Parathyroid adenoma (tissue), 2 donors: ENCODE results near the gene OR6B1.
"Not testable (repeated sequence)": the region's sequence is repeated elsewhere in the genome, so short reads cannot be mapped to it uniquely, and the experiment has no call there.

Experiments used
- H2AFZ ChIP-seq: fragments of 300-600 bp; sonication (generic); one replicate; pipeline ENCODE4 v1.7.0; 2017; ENCODE audit warnings: antibody characterized with exemption, mild to moderate bottlenecking
- H3K27ac ChIP-seq: fragments of 300-600 bp; sonication (generic); one replicate; pipeline ENCODE4 v1.7.0; 2017
- H3K27me3 ChIP-seq: fragments of 300-600 bp; sonication (generic); one replicate; pipeline ENCODE4 v1.7.0; 2017; ENCODE audit warnings: low read length; ENCODE audit not compliant: control insufficient read depth, insufficient read depth
- H3K36me3 ChIP-seq: fragments of 300-600 bp; sonication (generic); one replicate; pipeline ENCODE4 v1.7.0; 2017; ENCODE audit warnings: low read length; ENCODE audit not compliant: control insufficient read depth, insufficient read depth
- H3K4me1 ChIP-seq: fragments of 300-600 bp; sonication (generic); one replicate; pipeline ENCODE4 v1.7.0; 2017; ENCODE audit warnings: control low read depth
- H3K4me2 ChIP-seq: fragments of 300-600 bp; sonication (generic); one replicate; pipeline ENCODE4 v1.7.0; 2017; ENCODE audit warnings: low read length
- H3K4me3 ChIP-seq: fragments of 300-600 bp; sonication (generic); one replicate; pipeline ENCODE4 v1.7.0; 2017; ENCODE audit warnings: low read depth, low read length
- H3K79me2 ChIP-seq: fragments of 300-600 bp; sonication (generic); one replicate; pipeline ENCODE4 v1.7.0; 2017; ENCODE audit warnings: control low read depth
- H3K9ac ChIP-seq: fragments of 300-600 bp; sonication (generic); one replicate; pipeline ENCODE4 v1.7.0; 2017; ENCODE audit warnings: mild to moderate bottlenecking
- H3K9me3 ChIP-seq: fragments of 300-600 bp; sonication (generic); one replicate; pipeline ENCODE4 v1.7.0; 2017; ENCODE audit warnings: low read length; ENCODE audit not compliant: control insufficient read depth
- CTCF ChIP-seq: fragments of 300-600 bp; sonication (generic); IDR thresholded peaks from one replicate; pipeline ENCODE4 v1.7.0; 2017; ENCODE audit warnings: antibody characterized with exemption, mild to moderate bottlenecking
- donor health status: primary hyperparathyroidism.

The OR6B1 gene

GRCh38 chr7:144037414-144038035 is 37.4 kb downstream of the OR6B1 start:
- Histone ChIP-seq H3K4me1 (no peaks in the 10 kb centered on the region), H2AFZ (no peak overlapping the region), H3K9me3 (no peaks in the 10 kb centered on the region), H3K27ac (no peak overlapping the region), H3K36me3 (no peaks in the 10 kb centered on the region), H3K79me2 (no peaks in the 10 kb centered on the region), H3K9ac (no peak overlapping the region), H3K4me3 (no peak overlapping the region), H3K4me2 (no peak overlapping the region), H3K27me3 (no peaks in the 10 kb centered on the region)
- TF ChIP-seq CTCF: no peak

GRCh38 chr7:144038887-144039286 is 38.8 kb downstream of the OR6B1 start:
- no peak overlapping the region for H3K4me3 ChIP-seq
- no peaks in the 10 kb centered on the region for H3K79me2 ChIP-seq
- no peaks in the 10 kb centered on the region for H3K27me3 ChIP-seq
- no peak overlapping the region for H3K4me2 ChIP-seq
- no peaks in the 10 kb centered on the region for H3K9me3 ChIP-seq
- H3K36me3 ChIP-seq: no peaks in the 10 kb centered on the region
- no peaks in the 10 kb centered on the region for H3K4me1 ChIP-seq
- H3K27ac ChIP-seq: no peak overlapping the region
- H2AFZ ChIP-seq: no peak overlapping the region
- no peak for TF ChIP-seq CTCF
- H3K9ac ChIP-seq: no peak overlapping the region

DNA sequence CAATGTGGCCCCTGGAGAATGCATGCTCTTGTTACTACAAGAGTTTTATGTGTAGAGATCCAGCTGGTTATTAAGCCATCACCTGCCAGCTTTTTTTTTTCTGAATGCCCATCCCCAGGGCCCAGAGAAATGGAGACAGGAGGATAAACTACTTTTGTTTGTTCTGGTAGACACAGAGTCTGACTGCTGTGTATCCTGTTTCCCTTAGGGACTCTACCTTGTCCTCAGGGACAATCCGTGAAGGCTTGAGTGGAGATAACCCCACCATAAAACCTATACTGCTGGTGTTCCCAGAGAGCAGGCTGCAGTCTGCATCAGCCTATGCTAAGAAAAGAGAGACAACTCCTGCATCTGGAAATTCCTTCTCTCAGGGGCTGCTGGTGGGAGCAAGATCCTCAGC is 48.5 kb downstream of the OR6B1 start, which contains the start of gene OR2A5:
TSS of gene OR2A5 (plus strand) at position 301 of the 400 bp plus-strand sequence. CDS start 1,454 bp downstream, outside the sequence.
- Histone ChIP-seq H3K36me3 (no peaks in the 10 kb centered on the region), H3K79me2 (no peaks in the 10 kb centered on the region), H3K9me3 (no peaks in the 10 kb centered on the region), H3K27me3 (no peaks in the 10 kb centered on the region), H3K27ac (no peak within 1 kb of the TSS), H3K4me3 (no peak within 1 kb of the TSS), H3K4me2 (no peak within 1 kb of the TSS), H3K9ac (no peak within 1 kb of the TSS), H3K4me1 (no peaks in the 10 kb centered on the region), H2AFZ (no peak within 1 kb of the TSS)
- no peak for TF ChIP-seq CTCF

DNA sequence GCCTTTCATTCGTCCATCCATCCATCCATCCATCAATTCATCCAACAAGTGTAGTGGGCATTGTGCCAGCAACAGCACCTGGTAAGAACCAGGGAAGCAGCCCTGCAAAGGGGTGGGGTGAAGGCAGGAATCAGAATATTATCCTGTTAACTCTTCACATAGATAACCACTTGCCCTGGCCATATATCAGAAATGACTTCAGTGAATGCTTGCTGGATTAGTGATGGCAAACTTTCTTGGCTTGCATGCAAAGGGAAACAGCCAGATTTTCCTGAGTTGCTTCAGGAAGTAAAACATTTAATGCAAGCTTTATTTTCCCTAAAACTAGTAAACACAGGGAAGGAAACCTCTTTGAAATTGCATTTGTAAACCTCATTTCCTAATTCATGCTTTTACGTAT is 49.4 kb downstream of the OR6B1 start:
- H3K27me3 ChIP-seq: no peaks in the 10 kb centered on the region
- H3K36me3 ChIP-seq: no peaks in the 10 kb centered on the region
- H3K9me3 ChIP-seq: no peaks in the 10 kb centered on the region
- TF ChIP-seq CTCF: no peak
- H3K9ac ChIP-seq: no peak overlapping the region
- no peaks in the 10 kb centered on the region for H3K4me1 ChIP-seq
- H3K79me2 ChIP-seq: no peaks in the 10 kb centered on the region
- no peak overlapping the region for H3K4me3 ChIP-seq
- no peak overlapping the region for H3K4me2 ChIP-seq
- no peak overlapping the region for H3K27ac ChIP-seq
- no peak overlapping the region for H2AFZ ChIP-seq

GRCh38 chr7:144050093-144050492 is 50.0 kb downstream of the OR6B1 start:
- no peak overlapping the region for H3K9ac ChIP-seq
- no peak for TF ChIP-seq CTCF
- H3K9me3 ChIP-seq: no peaks in the 10 kb centered on the region

DNA sequence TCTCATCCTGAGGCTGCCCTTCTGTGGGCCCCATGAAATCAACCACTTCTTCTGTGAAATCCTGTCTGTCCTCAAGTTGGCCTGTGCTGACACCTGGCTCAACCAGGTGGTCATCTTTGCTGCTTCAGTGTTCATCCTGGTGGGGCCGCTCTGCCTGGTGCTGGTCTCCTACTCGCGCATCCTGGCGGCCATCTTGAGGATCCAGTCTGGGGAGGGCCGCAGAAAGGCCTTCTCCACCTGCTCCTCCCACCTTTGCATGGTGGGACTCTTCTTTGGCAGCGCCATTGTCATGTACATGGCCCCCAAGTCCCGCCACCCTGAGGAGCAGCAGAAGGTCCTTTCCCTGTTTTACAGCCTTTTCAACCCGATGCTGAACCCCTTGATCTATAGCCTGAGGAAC is 50.8 kb downstream of the OR6B1 start:
- not testable (repeated sequence) for H3K9ac ChIP-seq, H3K9me3 ChIP-seq, H3K79me2 ChIP-seq, H3K27me3 ChIP-seq, H2AFZ ChIP-seq, H3K27ac ChIP-seq, H3K4me1 ChIP-seq, H3K4me3 ChIP-seq, H3K4me2 ChIP-seq, H3K36me3 ChIP-seq

More at GRCh38 chr7:144050093-144050492, 50.0 kb downstream of the OR6B1 start:
- H3K36me3 ChIP-seq: no peaks in the 10 kb centered on the region
- H3K79me2 ChIP-seq: no peaks in the 10 kb centered on the region
- H3K4me1 ChIP-seq: no peaks in the 10 kb centered on the region
- H3K4me3 ChIP-seq: no peak overlapping the region
- no peak overlapping the region for H3K4me2 ChIP-seq
- no peak overlapping the region for H2AFZ ChIP-seq
- H3K27me3 ChIP-seq: no peaks in the 10 kb centered on the region
- no peak overlapping the region for H3K27ac ChIP-seq
